ENCODE data around the gene GPR137C. TPM values are rescaled to one million over a fixed set of nuclear protein-coding genes. Genes with fewer than 3 reads are reported as not detected.

GPR137C gene
- total and polyA plus RNA-seq, 10 of the 15 experiments (the other 5 are each of a cell fraction or from before 2014, with no cell fraction given) = 0.03 to 0.72 (median 0.22) TPM

DNA sequence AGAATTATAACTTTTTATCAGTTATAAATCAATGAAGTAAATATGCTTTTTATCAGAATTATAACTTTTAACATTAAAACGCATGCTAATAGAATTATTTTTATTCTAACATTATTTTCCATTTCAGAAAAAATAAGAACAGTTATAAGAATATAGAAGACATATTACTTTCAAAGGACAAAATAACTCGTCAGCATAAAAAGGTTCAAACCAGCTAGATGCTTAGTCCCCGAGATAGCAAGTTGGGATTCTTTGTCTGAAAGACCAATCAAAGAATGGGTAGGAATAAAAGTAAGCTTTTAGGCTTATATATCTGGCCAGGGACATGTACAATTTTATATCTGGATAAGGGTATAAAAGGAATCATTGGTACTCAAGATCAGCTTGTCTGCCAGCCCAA is 66.0 kb downstream of the GPR137C start:
- H3K4me3 ChIP-seq = no peak overlapping the region
- TF ChIP-seq CEBPB (IDR thresholded peaks at IDR 0.05; ENCODE audit: borderline replicate concordance in 1 of 2, low read depth in 2 of 2, low read length in 2 of 2) = no peak
- TF ChIP-seq TBL1XR1 (IDR thresholded peaks at IDR 0.05; ENCODE audit: low read depth, low read length) = no peak
- TF ChIP-seq IRF5 (IDR thresholded peaks at IDR 0.05; ENCODE audit: borderline replicate concordance) = no peak
- no peak for TF ChIP-seq ZNF384 (IDR thresholded peaks at IDR 0.05; ENCODE audit: borderline replicate concordance, low read depth, low read length)
- TF ChIP-seq SMAD1 (IDR thresholded peaks at IDR 0.05; ENCODE audit: low read depth, partially characterized antibody) = no peak
- no peak for TF ChIP-seq HSF1 (IDR thresholded peaks at IDR 0.05; ENCODE audit: low read depth, low read length)
- TF ChIP-seq ZNF24 (IDR thresholded peaks at IDR 0.05) = no peak
- no peak for TF ChIP-seq BMI1 (IDR thresholded peaks at IDR 0.05; ENCODE audit: borderline replicate concordance)
- TF ChIP-seq POLR2A (IDR thresholded peaks at IDR 0.05; ENCODE audit: low read depth, low read length) = no peak
- no peak for TF ChIP-seq MEF2B (IDR thresholded peaks at IDR 0.05; ENCODE audit: partially characterized antibody, poor library complexity, severe bottlenecking)
- no peak for TF ChIP-seq BCL11A (IDR thresholded peaks at IDR 0.05; ENCODE audit: low read depth, low read length)
- TF ChIP-seq EGR1 (IDR thresholded peaks at IDR 0.05; ENCODE audit: borderline replicate concordance in 1 of 2, low read depth in 2 of 2, low read length in 2 of 2) = no peak
- no peak for TF ChIP-seq NFYB (IDR thresholded peaks at IDR 0.05; ENCODE audit: insufficient read depth, low read depth, low read length)
- no peak for TF ChIP-seq DPF2 (IDR thresholded peaks at IDR 0.05)
- no peak for TF ChIP-seq FOXK2 (IDR thresholded peaks at IDR 0.05)
- no peak for TF ChIP-seq MAX (IDR thresholded peaks at IDR 0.05; ENCODE audit: low read depth, low read length)
- TF ChIP-seq, protein P1, sequence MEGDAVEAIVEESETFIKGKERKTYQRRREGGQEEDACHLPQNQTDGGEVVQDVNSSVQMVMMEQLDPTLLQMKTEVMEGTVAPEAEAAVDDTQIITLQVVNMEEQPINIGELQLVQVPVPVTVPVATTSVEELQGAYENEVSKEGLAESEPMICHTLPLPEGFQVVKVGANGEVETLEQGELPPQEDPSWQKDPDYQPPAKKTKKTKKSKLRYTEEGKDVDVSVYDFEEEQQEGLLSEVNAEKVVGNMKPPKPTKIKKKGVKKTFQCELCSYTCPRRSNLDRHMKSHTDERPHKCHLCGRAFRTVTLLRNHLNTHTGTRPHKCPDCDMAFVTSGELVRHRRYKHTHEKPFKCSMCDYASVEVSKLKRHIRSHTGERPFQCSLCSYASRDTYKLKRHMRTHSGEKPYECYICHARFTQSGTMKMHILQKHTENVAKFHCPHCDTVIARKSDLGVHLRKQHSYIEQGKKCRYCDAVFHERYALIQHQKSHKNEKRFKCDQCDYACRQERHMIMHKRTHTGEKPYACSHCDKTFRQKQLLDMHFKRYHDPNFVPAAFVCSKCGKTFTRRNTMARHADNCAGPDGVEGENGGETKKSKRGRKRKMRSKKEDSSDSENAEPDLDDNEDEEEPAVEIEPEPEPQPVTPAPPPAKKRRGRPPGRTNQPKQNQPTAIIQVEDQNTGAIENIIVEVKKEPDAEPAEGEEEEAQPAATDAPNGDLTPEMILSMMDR (IDR thresholded peaks at IDR 0.05 in 2 of 3, conservative IDR thresholded peaks at IDR 0.05 in 1 of 3; ENCODE audit: control insufficient read depth in 2 of 3, extremely low read depth in 1 of 3, insufficient read depth in 1 of 3, low read depth in 3 of 3, low read length in 3 of 3) = no peak
- TF ChIP-seq RUNX3 (IDR thresholded peaks at IDR 0.05; ENCODE audit: low read length) = no peak
- no peak overlapping the region for H3K4me2 ChIP-seq (ENCODE audit: control insufficient read depth, insufficient read depth)
- DNase-seq (ENCODE audit: low read depth, low spot score) (no peak), ATAC-seq (no peak), FAIRE-seq (no peak)
- no peaks in the 10 kb centered on the region for H3K4me1 ChIP-seq (ENCODE audit: control insufficient read depth, insufficient read depth, low read length)
- H2AFZ ChIP-seq (ENCODE audit: control insufficient read depth, low read depth, low read length) = no peak overlapping the region
- no peaks in the 10 kb centered on the region for H3K36me3 ChIP-seq (ENCODE audit: control insufficient read depth in 2 of 2, insufficient read depth in 2 of 2, low read length in 1 of 2)
- H3K27ac ChIP-seq (ENCODE audit: control insufficient read depth, insufficient read depth) = no peak overlapping the region
- no peaks in the 10 kb centered on the region for H3K79me2 ChIP-seq (ENCODE audit: control insufficient read depth, insufficient read depth, low read length)
- ChIA-PET CTCF (no interaction called here), RAD21 (ENCODE audit: unreplicated experiment) (no interaction called here), SMC1A (ENCODE audit: uncharacterized antibody, unreplicated experiment) (interaction anchor here (1.4 kb wide), 1 partner anchor 22 kb away, joined by 3 read pairs; no protein-coding TSS in a partner anchor), POLR2A (no interaction called here)
- no peaks in the 10 kb centered on the region for H3K9me3 ChIP-seq (replicated peaks; ENCODE audit: control insufficient read depth, insufficient read depth, low read length)
- WGBS (ENCODE audit: insufficient coverage, insufficient replicate concordance, low lambda C conversion rate, missing lambda C conversion rate) = 58% methylated on average over 3 of the region's 3 CpGs
- in situ Hi-C loops (cut with MboI) = no loop called here
- no peak overlapping the region for H3K9ac ChIP-seq (ENCODE audit: control insufficient read depth, insufficient read depth, low read length)
- BruUV-seq (replicated peaks) = no TSS peak
- no peaks in the 10 kb centered on the region for H4K20me1 ChIP-seq (ENCODE audit: control insufficient read depth, insufficient read depth)
- H3K27me3 ChIP-seq (replicated peaks in 1 of 2; ENCODE audit: control insufficient read depth in 2 of 2, insufficient read depth in 2 of 2, low read length in 1 of 2) = no peaks in the 10 kb centered on the region
- intact Hi-C loops (cut with micrococcal nuclease; ENCODE audit: unreplicated experiment) = no loop called here

All from GM12878 (cell line).